Body of pancreas (tissue), 4 donors: Measurements from ENCODE around the gene TXNL4B. TPM values are rescaled to one million over a fixed set of nuclear protein-coding genes. Genes with fewer than 3 reads are reported as not detected.

Experiments
- ATAC-seq: fragments of 150-250 bp; one replicate; pipeline ENCODE4 v1.9.1; 2016
- DNase-seq, 4 donors: peaks; one replicate each; pipeline ENCODE4 v3.0.0-alpha.2; 2019
- H3K27ac ChIP-seq, 4 donors: fragments of 200-600 bp; sonication (generic); 1 replicate in 3 of 4; 2 replicates in 1 of 4; pipeline versions ENCODE4 v1.5.1 to v1.6.1; 2016 to 2019; ENCODE audit warnings: mild to moderate bottlenecking in 1 of 4, mixed read lengths in 1 of 4, moderate library complexity in 1 of 4
- H3K27me3 ChIP-seq, 2 donors: fragments of 200-600 bp; sonication (generic); one replicate each; pipeline ENCODE4 v1.6.0; 2016; ENCODE audit warnings: mild to moderate bottlenecking in 1 of 2
- H3K36me3 ChIP-seq, 2 donors: fragments of 200-600 bp; sonication (generic); replicated peaks in 1 of 2; 2 replicates each; pipeline ENCODE4 v1.5.1; 2016; ENCODE audit warnings: low read depth in 2 of 2; ENCODE audit not compliant: insufficient read depth in 1 of 2
- H3K4me1 ChIP-seq: fragments of 200-600 bp; sonication (generic); one replicate; pipeline ENCODE4 v1.6.0; 2016
- H3K4me3 ChIP-seq, 2 donors: fragments of 200-600 bp; sonication (generic); 1 replicate in 1 of 2; 2 replicates in 1 of 2; pipeline ENCODE4 v1.5.1; 2016 to 2019
- H3K9me3 ChIP-seq, 3 donors: fragments of 200-600 bp; sonication (generic); 1 replicate in 2 of 3; 2 replicates in 1 of 3; pipeline ENCODE4 v1.5.1; 2016
- CTCF ChIP-seq, 7 experiments: fragments of 450-650 bp in 4 of 7; fragments of 200-600 bp in 3 of 7; sonication (generic) in 3 of 7; IDR thresholded peaks; one replicate each; pipeline ENCODE4 v1.5.1; 2016 to 2019; ENCODE audit warnings: antibody characterized with exemption in 7 of 7
- POLR2A ChIP-seq, 3 donors: fragments of 450-650 bp; IDR thresholded peaks; one replicate each; pipeline ENCODE4 v1.6.1; 2016; ENCODE audit warnings: antibody characterized with exemption in 3 of 3, mild to moderate bottlenecking in 2 of 3
- WGBS, 2 donors: methylation state at CpG; one replicate each; pipeline ENCODE4 v1.1.5; 2017; 5-methylcytosine and 5-hydroxymethylcytosine counted together
- intact Hi-C: fragments of 100-400 bp; cut with DNase I; formaldehyde crosslinking; loops from one replicate; pipeline ENCODE4 v1.15.1; 2023
- total RNA-seq, 2 donors: library from RNA; depleted of rRNA; stranded (reverse); fragments of >200 nt; gene quantifications; one replicate each; pipeline ENCODE4 v1.1.0, GENCODE V29; 2016

Gene TXNL4B
- total RNA-seq, 2 donors from 2014 or later, result 5.4 to 7.3 TPM

- ATAC-seq (no peak), DNase-seq (no peak)
- intact Hi-C loops, result no loop called here
- no peak overlapping the region for H3K4me3 ChIP-seq
- WGBS, 2 donors, result 95 to 100% methylated on average over 1 of the region's 1 CpG
- H3K4me1 ChIP-seq, result peaks cover 23% of the 10 kb centered on the region
- TF ChIP-seq POLR2A (IDR thresholded peaks at IDR 0.05) (no peak), CTCF (IDR thresholded peaks at IDR 0.05) (no peak)
- H3K27ac ChIP-seq, result peak overlapping the region in 3 of 4 donors; percentile 57 to 81 (median 74)
- H3K36me3 ChIP-seq, result no peaks in the 10 kb centered on the region
- H3K9me3 ChIP-seq, result no peaks in the 10 kb centered on the region
- H3K27me3 ChIP-seq, result no peaks in the 10 kb centered on the region
These were observed 49.9 kb downstream of the TXNL4B start for GRCh38 chr16:72043539-72043938.

- WGBS, 2 donors, result 40 to 80% methylated on average over 3 of the region's 3 CpGs
- H3K9me3 ChIP-seq, result no peaks in the 10 kb centered on the region
- no peak overlapping the region for H3K4me3 ChIP-seq
- peaks cover 23% of the 10 kb centered on the region for H3K4me1 ChIP-seq
- no peak for ATAC-seq
- H3K27ac ChIP-seq, result peak overlapping the region in 3 of 4 donors; percentile 57 to 81 (median 74)
- H3K27me3 ChIP-seq, result no peaks in the 10 kb centered on the region
- no peaks in the 10 kb centered on the region for H3K36me3 ChIP-seq
- intact Hi-C loops, result no loop called here
- DNase-seq, result no peak
- TF ChIP-seq CTCF (IDR thresholded peaks at IDR 0.05) (no peak), POLR2A (IDR thresholded peaks at IDR 0.05) (no peak)
These were observed 50.4 kb downstream of the TXNL4B start for GRCh38 chr16:72043058-72043457.

GRCh38 chr16:72042157-72042660 is 51.2 kb downstream of the TXNL4B start:
- TF ChIP-seq CTCF (IDR thresholded peaks at IDR 0.05) (no peak), POLR2A (IDR thresholded peaks at IDR 0.05) (peak in 2 of 3 donors; percentile 13 to 26)
- no peaks in the 10 kb centered on the region for H3K36me3 ChIP-seq
- no peak overlapping the region for H3K4me3 ChIP-seq
- DNase-seq (peak; percentile 39 to 83 (median 70)), ATAC-seq (peak; percentile 85)
- peak overlapping the region; percentile 27 to 81 (median 66) for H3K27ac ChIP-seq
- no peaks in the 10 kb centered on the region for H3K27me3 ChIP-seq
- H3K4me1 ChIP-seq, result peaks cover 23% of the 10 kb centered on the region
- H3K9me3 ChIP-seq, result no peaks in the 10 kb centered on the region
- intact Hi-C loops, result no loop called here
- 3 to 24% methylated on average over 2 of the region's 2 CpGs for WGBS, 2 donors

- intact Hi-C loops, result no loop called here
- no peak for TF ChIP-seq POLR2A (IDR thresholded peaks at IDR 0.05)
- no peak for TF ChIP-seq CTCF (IDR thresholded peaks at IDR 0.05)
- H3K36me3 ChIP-seq, result no peaks in the 10 kb centered on the region
- WGBS, 2 donors, result 80 to 81% methylated on average over 5 of the region's 5 CpGs
- no peaks in the 10 kb centered on the region for H3K27me3 ChIP-seq
- ATAC-seq, result no peak
- peaks cover under 1% of the 10 kb centered on the region for H3K4me1 ChIP-seq
- H3K27ac ChIP-seq, result no peak overlapping the region
- no peaks in the 10 kb centered on the region for H3K9me3 ChIP-seq
- no peak for DNase-seq
- no peak overlapping the region for H3K4me3 ChIP-seq
These were observed 57.3 kb downstream of the TXNL4B start for GRCh38 chr16:72036098-72036497.

Other genes with a start within 250 kb of the TXNL4B start
- gene ATXN1L, start 247.6 kb downstream of the TXNL4B start, total RNA-seq, result 10 to 100 TPM; 14.5 to 16.2 TPM
- gene ZNF821, start 209.4 kb downstream of the TXNL4B start, total RNA-seq, result 1 to 10 TPM; 8.6 to 8.9 TPM
- gene IST1, start 198.1 kb downstream of the TXNL4B start, total RNA-seq, result 10 to 100 TPM; 60.3 to 82.8 TPM
- not detected for gene PKD1L3, start 93.2 kb downstream of the TXNL4B start, total RNA-seq
- gene DHODH, start 84.9 kb downstream of the TXNL4B start, total RNA-seq, result 1 to 10 TPM; 4.4 to 5.3 TPM
- gene HP, start 39.1 kb downstream of the TXNL4B start, total RNA-seq, result 10 to 100 TPM in 1 of 2 donors, 1 to 10 TPM in 1; 3.6 to 15.5 TPM
- gene HPR, start 30.4 kb downstream of the TXNL4B start, total RNA-seq, result not detected
- gene DHX38, start 227 bp upstream of the TXNL4B start, total RNA-seq, result 10 to 100 TPM; 28.3 to 40.5 TPM
- gene PMFBP1, start 78.5 kb upstream of the TXNL4B start, total RNA-seq, result 1 to 10 TPM; 2.0 to 4.4 TPM